ENCODE results near the gene NFIA.

NFIA gene

DNA sequence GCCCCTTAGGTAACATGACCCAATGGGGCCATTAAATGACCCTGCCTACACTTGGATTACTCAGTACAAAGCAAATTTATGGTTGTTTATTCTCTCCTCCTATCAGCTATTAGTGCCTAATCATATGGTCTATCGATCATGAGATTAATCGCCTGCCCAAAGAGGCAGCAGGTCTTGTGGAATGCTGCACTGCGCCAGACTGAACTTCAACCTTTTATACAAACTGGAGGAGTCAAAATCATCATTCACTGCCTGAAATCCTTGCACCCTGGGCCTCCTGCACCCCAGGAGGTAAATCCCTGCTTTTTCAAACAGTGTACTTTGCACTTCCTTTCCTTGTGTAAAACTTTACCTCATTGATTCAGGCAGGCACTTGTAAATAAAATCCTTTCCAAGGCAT lies 69.7 kb downstream of the NFIA start:
- no peak for DNase-seq
- TF ChIP-seq, protein P1, sequence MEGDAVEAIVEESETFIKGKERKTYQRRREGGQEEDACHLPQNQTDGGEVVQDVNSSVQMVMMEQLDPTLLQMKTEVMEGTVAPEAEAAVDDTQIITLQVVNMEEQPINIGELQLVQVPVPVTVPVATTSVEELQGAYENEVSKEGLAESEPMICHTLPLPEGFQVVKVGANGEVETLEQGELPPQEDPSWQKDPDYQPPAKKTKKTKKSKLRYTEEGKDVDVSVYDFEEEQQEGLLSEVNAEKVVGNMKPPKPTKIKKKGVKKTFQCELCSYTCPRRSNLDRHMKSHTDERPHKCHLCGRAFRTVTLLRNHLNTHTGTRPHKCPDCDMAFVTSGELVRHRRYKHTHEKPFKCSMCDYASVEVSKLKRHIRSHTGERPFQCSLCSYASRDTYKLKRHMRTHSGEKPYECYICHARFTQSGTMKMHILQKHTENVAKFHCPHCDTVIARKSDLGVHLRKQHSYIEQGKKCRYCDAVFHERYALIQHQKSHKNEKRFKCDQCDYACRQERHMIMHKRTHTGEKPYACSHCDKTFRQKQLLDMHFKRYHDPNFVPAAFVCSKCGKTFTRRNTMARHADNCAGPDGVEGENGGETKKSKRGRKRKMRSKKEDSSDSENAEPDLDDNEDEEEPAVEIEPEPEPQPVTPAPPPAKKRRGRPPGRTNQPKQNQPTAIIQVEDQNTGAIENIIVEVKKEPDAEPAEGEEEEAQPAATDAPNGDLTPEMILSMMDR (IDR thresholded peaks at IDR 0.05; ENCODE audit: low read depth, low read length): no peak
- Histone ChIP-seq H3K9me3 (no peaks in the 10 kb centered on the region), H3K36me3 (no peaks in the 10 kb centered on the region), H3K4me1 (no peaks in the 10 kb centered on the region), H3K4me3 (ENCODE audit: low read depth, low read length) (no peak overlapping the region), H3K27me3 (no peaks in the 10 kb centered on the region)

DNA sequence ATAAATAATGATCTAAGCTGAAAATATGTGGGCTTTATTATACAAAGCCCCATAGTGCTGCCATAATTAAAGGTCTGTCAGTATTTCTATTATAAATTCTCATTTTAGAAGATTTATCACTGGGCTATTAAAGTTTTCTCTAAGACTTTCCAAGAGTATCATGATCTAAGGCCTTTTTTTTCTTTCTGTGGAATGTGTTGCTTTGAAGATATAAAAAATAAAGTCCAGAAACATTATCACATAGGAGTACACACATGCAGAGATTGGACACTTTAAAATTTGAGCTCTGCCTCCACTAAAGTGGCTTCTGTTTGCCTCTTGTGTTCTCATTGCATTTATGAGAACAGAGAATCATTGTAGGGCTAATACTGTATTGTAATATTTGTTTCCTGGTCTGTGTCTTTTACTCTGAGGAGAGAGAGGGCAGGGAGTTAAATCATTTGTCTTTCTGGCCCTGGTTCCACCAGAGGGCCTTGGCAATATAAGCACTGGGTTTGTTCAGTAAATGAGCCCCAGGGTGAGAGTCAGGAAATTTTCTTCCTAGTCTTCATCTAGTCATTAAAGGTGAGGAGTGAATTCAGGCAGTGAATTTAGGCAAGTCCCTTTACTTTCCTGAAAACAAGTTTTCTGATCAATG lies 70.2 kb downstream of the NFIA start:
- no peaks in the 10 kb centered on the region for H3K36me3 ChIP-seq
- no peak for DNase-seq
- no peaks in the 10 kb centered on the region for H3K9me3 ChIP-seq
- TF ChIP-seq, protein P1 (IDR thresholded peaks at IDR 0.05; ENCODE audit: low read depth, low read length): no peak
- H3K4me3 ChIP-seq (ENCODE audit: low read depth, low read length): no peak overlapping the region
- H3K4me1 ChIP-seq: no peaks in the 10 kb centered on the region
- H3K27me3 ChIP-seq: no peaks in the 10 kb centered on the region

DNA sequence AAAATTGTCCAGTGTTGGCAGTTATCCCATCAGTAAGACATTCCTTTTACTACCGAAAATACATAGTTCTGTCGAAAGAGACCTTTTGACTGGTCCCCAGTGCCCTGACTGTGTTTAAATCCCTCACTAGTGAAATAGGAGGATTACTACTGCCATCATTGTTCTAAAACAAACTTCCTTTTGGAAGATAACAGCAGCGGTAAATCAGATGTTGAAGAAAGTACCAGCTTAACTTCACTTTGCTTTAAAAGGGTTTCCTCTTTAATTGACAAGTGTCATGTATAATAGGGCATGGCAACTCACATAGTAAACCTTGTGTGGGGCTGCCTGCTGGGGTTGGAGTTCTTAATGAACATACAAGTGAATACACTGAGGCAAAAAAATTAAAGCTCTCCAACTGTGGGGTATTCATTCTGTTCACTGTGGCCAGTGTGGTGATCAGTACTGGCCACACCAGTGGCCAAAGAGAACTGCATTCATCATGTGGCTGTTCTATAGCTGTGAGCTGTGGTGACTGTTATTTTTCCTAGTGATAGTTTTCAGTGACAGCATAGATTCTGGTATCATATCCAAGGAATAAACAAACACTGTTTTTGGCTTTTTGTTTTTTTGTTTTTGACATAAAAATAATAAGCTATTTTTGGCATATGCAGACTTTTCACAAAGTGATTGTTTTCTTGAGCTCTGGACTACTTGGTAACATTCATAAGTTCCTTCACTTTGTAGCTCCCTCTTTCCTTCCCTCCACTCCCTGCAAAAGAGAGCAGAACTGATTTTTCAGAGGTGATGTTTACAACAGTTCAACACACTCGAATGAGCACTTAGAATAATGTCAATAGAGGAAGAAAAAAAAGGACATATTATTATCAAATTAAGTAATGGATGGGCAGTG lies 74.5 kb downstream of the NFIA start:
- Histone ChIP-seq H3K4me1 (no peaks in the 10 kb centered on the region), H3K4me3 (ENCODE audit: low read depth, low read length) (no peak overlapping the region), H3K27me3 (no peaks in the 10 kb centered on the region), H3K36me3 (no peaks in the 10 kb centered on the region), H3K9me3 (no peaks in the 10 kb centered on the region)
- TF ChIP-seq, protein P1 (IDR thresholded peaks at IDR 0.05; ENCODE audit: low read depth, low read length): no peak
- DNase-seq: no peak

DNA sequence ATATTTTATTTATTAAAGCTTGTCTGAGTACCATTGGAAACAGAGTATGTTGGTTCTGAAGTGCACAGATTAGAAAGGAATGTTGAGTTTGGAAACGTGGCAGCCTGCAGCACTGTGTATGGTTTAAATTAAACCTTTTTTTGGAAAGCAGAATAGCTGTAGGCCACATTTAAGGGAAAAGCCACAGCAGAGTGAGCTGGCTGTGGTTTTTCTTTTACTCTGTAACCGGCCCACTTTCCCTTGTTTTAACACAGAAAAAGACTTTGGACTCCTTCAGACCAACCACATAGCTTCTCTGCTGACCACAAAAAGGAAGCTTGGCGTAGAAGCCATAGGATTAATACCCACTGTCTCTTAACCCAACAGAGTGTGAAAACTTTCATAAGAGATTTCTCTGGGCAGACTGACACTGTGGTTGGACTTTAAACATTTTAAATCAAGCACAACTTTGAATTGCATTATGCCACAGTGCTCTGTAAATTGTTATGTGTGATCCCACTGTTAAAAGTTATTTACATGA lies 75.2 kb downstream of the NFIA start:
- Histone ChIP-seq H3K36me3 (no peaks in the 10 kb centered on the region), H3K4me1 (no peaks in the 10 kb centered on the region), H3K4me3 (ENCODE audit: low read depth, low read length) (no peak overlapping the region), H3K27me3 (no peaks in the 10 kb centered on the region), H3K9me3 (no peaks in the 10 kb centered on the region)
- DNase-seq: no peak
- TF ChIP-seq, protein P1 (IDR thresholded peaks at IDR 0.05; ENCODE audit: low read depth, low read length): no peak

DNA sequence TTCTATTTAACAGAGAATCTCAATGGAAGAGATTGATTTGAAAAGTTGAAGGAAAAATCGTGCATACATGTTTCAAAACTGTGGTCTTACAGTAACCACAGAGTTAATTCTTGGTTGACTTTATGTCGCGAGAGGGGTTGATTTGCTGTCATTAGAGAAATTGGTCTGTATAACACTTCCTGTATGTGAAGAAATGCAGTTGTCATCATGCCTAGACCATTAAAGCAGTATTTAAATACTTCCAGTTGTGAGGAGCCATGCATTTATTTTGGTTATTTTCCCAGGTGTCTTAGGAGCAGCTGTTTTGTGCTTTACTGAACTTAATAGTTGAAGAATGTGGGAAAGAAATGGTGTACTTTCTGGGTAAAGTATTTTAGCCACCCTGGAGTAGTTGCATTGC lies 76.2 kb downstream of the NFIA start:
- H3K4me3 ChIP-seq (ENCODE audit: low read depth, low read length): no peak overlapping the region
- no peaks in the 10 kb centered on the region for H3K36me3 ChIP-seq
- TF ChIP-seq, protein P1 (IDR thresholded peaks at IDR 0.05; ENCODE audit: low read depth, low read length): no peak
- no peaks in the 10 kb centered on the region for H3K9me3 ChIP-seq
- no peaks in the 10 kb centered on the region for H3K4me1 ChIP-seq
- H3K27me3 ChIP-seq: no peaks in the 10 kb centered on the region
- no peak for DNase-seq

DNA sequence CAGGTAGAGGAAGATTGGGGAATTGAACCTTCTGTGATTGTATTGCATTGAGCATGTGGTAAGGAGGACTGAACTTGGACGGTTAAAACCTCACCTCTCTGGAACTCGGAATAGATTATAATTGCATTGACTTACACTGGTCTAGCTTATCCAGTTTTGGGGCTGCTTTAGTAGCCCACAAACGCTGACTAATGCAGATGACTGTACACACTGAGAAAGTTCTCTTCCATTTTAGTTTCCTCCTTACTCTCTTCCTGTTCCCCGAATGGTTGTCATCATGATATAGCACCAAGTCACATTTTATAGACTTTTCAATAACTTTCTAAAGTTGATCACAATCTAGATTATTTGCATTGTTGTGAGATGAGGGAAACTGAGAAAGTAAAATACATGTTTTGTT lies 78.2 kb downstream of the NFIA start:
- H3K4me3 ChIP-seq (ENCODE audit: low read depth, low read length): no peak overlapping the region
- no peaks in the 10 kb centered on the region for H3K36me3 ChIP-seq
- no peak for DNase-seq
- H3K4me1 ChIP-seq: no peaks in the 10 kb centered on the region
- TF ChIP-seq, protein P1 (IDR thresholded peaks at IDR 0.05; ENCODE audit: low read depth, low read length): no peak
- H3K27me3 ChIP-seq: no peaks in the 10 kb centered on the region
- no peaks in the 10 kb centered on the region for H3K9me3 ChIP-seq
